Liver (tissue), 9 donors: Measurements from ENCODE around the gene ALMS1. TPM values are rescaled to one million over a fixed set of nuclear protein-coding genes. Genes with fewer than 3 reads are reported as not detected.

ENCODE experiments used
- DNase-seq: peaks from one replicate; pipeline ENCODE4 v3.0.0-alpha.2; 2017; ENCODE audit warnings: low spot score
- H3K27ac ChIP-seq, 2 donors: one replicate each; pipeline ENCODE4 v1.7.0; 2013; ENCODE audit warnings: inconsistent platforms in 2 of 2, low read length in 2 of 2, control low read depth in 1 of 2, low read depth in 1 of 2, mild to moderate bottlenecking in 1 of 2
- H3K27me3 ChIP-seq, 4 donors: one replicate each; pipeline versions ENCODE4 v1.6.1 to v1.7.0; 2013; ENCODE audit warnings: low read length in 3 of 4, inconsistent platforms in 1 of 4, mild to moderate bottlenecking in 1 of 4, moderate library complexity in 1 of 4; ENCODE audit not compliant: control insufficient read depth in 4 of 4, insufficient read depth in 4 of 4
- H3K36me3 ChIP-seq, 4 donors: one replicate each; pipeline versions ENCODE4 v1.6.1 to v1.7.0; 2013; ENCODE audit warnings: low read length in 3 of 4, mild to moderate bottlenecking in 3 of 4, low read depth in 1 of 4, moderate library complexity in 1 of 4; ENCODE audit not compliant: control insufficient read depth in 4 of 4, insufficient read depth in 3 of 4
- H3K4me1 ChIP-seq, 4 donors: one replicate each; pipeline versions ENCODE4 v1.6.1 to v1.7.0; 2013; ENCODE audit warnings: low read length in 3 of 4, mild to moderate bottlenecking in 3 of 4, moderate library complexity in 1 of 4; ENCODE audit not compliant: control insufficient read depth in 4 of 4, insufficient read depth in 4 of 4
- H3K4me3 ChIP-seq, 3 donors: one replicate each; pipeline versions ENCODE4 v1.6.1 to v1.7.0; 2013; ENCODE audit warnings: low read length in 3 of 3, control low read depth in 1 of 3, low read depth in 1 of 3, mild to moderate bottlenecking in 1 of 3
- H3K9ac ChIP-seq, 2 donors: one replicate each; pipeline ENCODE4 v1.7.0; 2013; ENCODE audit warnings: low read length in 2 of 2, mild to moderate bottlenecking in 2 of 2, moderate library complexity in 2 of 2, control low read depth in 1 of 2, low read depth in 1 of 2
- H3K9me3 ChIP-seq, 4 donors: one replicate each; pipeline versions ENCODE4 v1.6.1 to v1.7.0; 2013; ENCODE audit warnings: low read length in 3 of 4; ENCODE audit not compliant: control insufficient read depth in 4 of 4
- ATF3 ChIP-seq: IDR thresholded peaks from 2 replicates; pipeline ENCODE4 v1.6.1; 2016; ENCODE audit warnings: antibody characterized with exemption
- EGR1 ChIP-seq, 2 donors: IDR thresholded peaks; 2 replicates each; pipeline ENCODE4 v1.6.1; 2016 to 2018; ENCODE audit warnings: antibody characterized with exemption in 2 of 2, low read depth in 2 of 2
- FOXA1 ChIP-seq: IDR thresholded peaks from 2 replicates; pipeline ENCODE4 v1.6.1; 2016; ENCODE audit warnings: antibody characterized with exemption
- FOXA2 ChIP-seq: IDR thresholded peaks from 2 replicates; pipeline ENCODE4 v1.6.1; 2016; ENCODE audit warnings: antibody characterized with exemption
- GABPA ChIP-seq, 2 donors: IDR thresholded peaks in 1 of 2; conservative IDR thresholded peaks in 1 of 2; 2 replicates each; pipeline ENCODE4 v1.6.1; 2016; ENCODE audit warnings: antibody characterized with exemption in 2 of 2, mild to moderate bottlenecking in 1 of 2, moderate library complexity in 1 of 2
- HNF4A ChIP-seq, 2 donors: conservative IDR thresholded peaks; 2 replicates each; pipeline ENCODE4 v1.6.1; 2016; ENCODE audit warnings: antibody characterized with exemption in 2 of 2, mild to moderate bottlenecking in 2 of 2
- HNF4G ChIP-seq: IDR thresholded peaks from 2 replicates; pipeline ENCODE4 v1.6.1; 2016; ENCODE audit warnings: antibody characterized with exemption
- JUND ChIP-seq, 2 donors: IDR thresholded peaks; 2 replicates each; pipeline ENCODE4 v1.6.1; 2016; ENCODE audit warnings: antibody characterized with exemption in 2 of 2
- MAX ChIP-seq: IDR thresholded peaks from 2 replicates; pipeline ENCODE4 v1.6.1; 2016; ENCODE audit warnings: antibody characterized with exemption
- NR2F2 ChIP-seq: IDR thresholded peaks from 2 replicates; pipeline ENCODE4 v1.6.1; 2016; ENCODE audit warnings: antibody characterized with exemption
- RAD21 ChIP-seq, 2 donors: IDR thresholded peaks; 2 replicates each; pipeline ENCODE4 v1.6.1; 2016; ENCODE audit warnings: antibody characterized with exemption in 2 of 2, mild to moderate bottlenecking in 2 of 2
- REST ChIP-seq: IDR thresholded peaks from 2 replicates; pipeline ENCODE4 v1.6.1; 2016; ENCODE audit warnings: antibody characterized with exemption, mild to moderate bottlenecking
- RXRA ChIP-seq, 2 donors: IDR thresholded peaks; 2 replicates each; pipeline ENCODE4 v1.6.1; 2017 to 2018; ENCODE audit warnings: antibody characterized with exemption in 2 of 2, mild to moderate bottlenecking in 1 of 2
- SP1 ChIP-seq: IDR thresholded peaks from 2 replicates; pipeline ENCODE4 v1.6.1; 2018; ENCODE audit warnings: antibody characterized with exemption, mild to moderate bottlenecking
- TAF1 ChIP-seq: conservative IDR thresholded peaks from 2 replicates; pipeline ENCODE4 v1.6.1; 2016; ENCODE audit warnings: antibody characterized with exemption, mild to moderate bottlenecking
- YY1 ChIP-seq: IDR thresholded peaks from 2 replicates; pipeline ENCODE4 v1.6.1; 2016; ENCODE audit warnings: antibody characterized with exemption, mild to moderate bottlenecking
- WGBS: extraction: QIAGEN DNeasy Blood & Tissue Kit; methylation state at CpG from one replicate; pipeline ENCODE4 v1.1.7; 2013; 5-methylcytosine and 5-hydroxymethylcytosine counted together
- polyA plus RNA-seq, 2 donors: library from polyadenylated mRNA; stranded (reverse) in 1 of 2; unstranded in 1 of 2; fragments of 200-250 nt in 1 of 2; fragments of >200 nt in 1 of 2; fragmentation: Nextera tagmentation in 1 of 2; extraction: Ambion mirVana in 1 of 2; gene quantifications; one replicate each; pipeline versions ENCODE4 v1.2.1 to v1.2.3, GENCODE V29; 2013 to 2015
- total RNA-seq, 2 donors: library from RNA; depleted of rRNA; stranded (reverse); fragments of >200 nt; gene quantifications; one replicate each; pipeline ENCODE4 v1.2.3, GENCODE V29; 2014
- TF ChIP-seq, protein P1 (sequence below): fragments of 150-350 bp; IDR thresholded peaks from 2 replicates; pipeline ENCODE4 v1.5.1; 2017; ENCODE audit warnings: improper control_type of control experiment, low read depth, low read length; ENCODE audit not compliant: missing input control
- TF ChIP-seq, protein P2 (sequence below): IDR thresholded peaks from 2 replicates; pipeline ENCODE4 v1.6.1; 2016; ENCODE audit warnings: antibody characterized with exemption
- donor health status: healthy.
- donor health status: healthy.
- donor health status: healthy.
- donor health status: healthy.
- donor health status: healthy.

ALMS1 gene
- total and polyA plus RNA-seq, 4 donors, result 2.1 to 18.3 (median 7.0) TPM

DNA sequence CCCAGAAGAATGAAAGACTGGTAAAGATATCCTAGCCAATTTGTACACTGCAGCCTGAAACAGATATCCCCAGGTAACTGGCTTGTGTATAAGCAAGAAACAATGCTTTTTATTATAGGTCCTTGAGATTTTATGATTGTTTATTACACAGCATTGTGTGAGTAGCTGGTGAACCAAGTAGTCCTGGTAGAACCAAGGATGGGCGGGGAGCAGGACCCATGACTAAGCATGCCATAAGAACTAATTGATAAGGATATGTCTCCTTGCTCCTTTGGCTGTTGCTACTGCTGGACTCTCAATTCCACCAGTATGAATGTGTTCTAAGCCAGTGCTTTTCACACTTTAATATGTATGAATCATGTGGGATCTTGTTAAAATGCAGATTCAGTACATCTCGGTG lies 12.3 kb upstream of the ALMS1 start:
- DNase-seq, result peak; percentile 39
- Histone ChIP-seq H3K27me3 (no peaks in the 10 kb centered on the region), H3K9ac (no peak overlapping the region), H3K36me3 (no peaks in the 10 kb centered on the region), H3K27ac (no peak overlapping the region), H3K4me3 (no peak overlapping the region), H3K4me1 (no peaks in the 10 kb centered on the region), H3K9me3 (peaks cover 0 to 3% (median 0%) of the 10 kb centered on the region in 4 donors)
- TF ChIP-seq ATF3, result no peak
- 65% methylated on average over 2 of the region's 2 CpGs for WGBS

- no peaks in the 10 kb centered on the region for H3K36me3 ChIP-seq
- no peak for DNase-seq
- no peak overlapping the region for H3K4me3 ChIP-seq
- no peak overlapping the region for H3K9ac ChIP-seq
- TF ChIP-seq, protein P1, sequence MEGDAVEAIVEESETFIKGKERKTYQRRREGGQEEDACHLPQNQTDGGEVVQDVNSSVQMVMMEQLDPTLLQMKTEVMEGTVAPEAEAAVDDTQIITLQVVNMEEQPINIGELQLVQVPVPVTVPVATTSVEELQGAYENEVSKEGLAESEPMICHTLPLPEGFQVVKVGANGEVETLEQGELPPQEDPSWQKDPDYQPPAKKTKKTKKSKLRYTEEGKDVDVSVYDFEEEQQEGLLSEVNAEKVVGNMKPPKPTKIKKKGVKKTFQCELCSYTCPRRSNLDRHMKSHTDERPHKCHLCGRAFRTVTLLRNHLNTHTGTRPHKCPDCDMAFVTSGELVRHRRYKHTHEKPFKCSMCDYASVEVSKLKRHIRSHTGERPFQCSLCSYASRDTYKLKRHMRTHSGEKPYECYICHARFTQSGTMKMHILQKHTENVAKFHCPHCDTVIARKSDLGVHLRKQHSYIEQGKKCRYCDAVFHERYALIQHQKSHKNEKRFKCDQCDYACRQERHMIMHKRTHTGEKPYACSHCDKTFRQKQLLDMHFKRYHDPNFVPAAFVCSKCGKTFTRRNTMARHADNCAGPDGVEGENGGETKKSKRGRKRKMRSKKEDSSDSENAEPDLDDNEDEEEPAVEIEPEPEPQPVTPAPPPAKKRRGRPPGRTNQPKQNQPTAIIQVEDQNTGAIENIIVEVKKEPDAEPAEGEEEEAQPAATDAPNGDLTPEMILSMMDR, result no peak
- no peak for TF ChIP-seq ATF3
- TF ChIP-seq HNF4A (conservative IDR thresholded peaks at IDR 0.05), result no peak
- TF ChIP-seq NR2F2, result no peak
- no peak for TF ChIP-seq REST
- no peak for TF ChIP-seq MAX
- no peak for TF ChIP-seq SP1
- TF ChIP-seq FOXA2, result no peak
- no peak for TF ChIP-seq EGR1 (IDR thresholded peaks at IDR 0.05; ENCODE audit: low read depth in 2 of 2)
- TF ChIP-seq HNF4G, result no peak
- no peak for TF ChIP-seq RXRA (IDR thresholded peaks at IDR 0.05)
- TF ChIP-seq RAD21 (IDR thresholded peaks at IDR 0.05), result no peak
- TF ChIP-seq GABPA (IDR thresholded peaks at IDR 0.05 in 1 of 2, conservative IDR thresholded peaks at IDR 0.05 in 1 of 2), result no peak
- no peak for TF ChIP-seq YY1
- TF ChIP-seq TAF1, result no peak
- TF ChIP-seq, protein P2, sequence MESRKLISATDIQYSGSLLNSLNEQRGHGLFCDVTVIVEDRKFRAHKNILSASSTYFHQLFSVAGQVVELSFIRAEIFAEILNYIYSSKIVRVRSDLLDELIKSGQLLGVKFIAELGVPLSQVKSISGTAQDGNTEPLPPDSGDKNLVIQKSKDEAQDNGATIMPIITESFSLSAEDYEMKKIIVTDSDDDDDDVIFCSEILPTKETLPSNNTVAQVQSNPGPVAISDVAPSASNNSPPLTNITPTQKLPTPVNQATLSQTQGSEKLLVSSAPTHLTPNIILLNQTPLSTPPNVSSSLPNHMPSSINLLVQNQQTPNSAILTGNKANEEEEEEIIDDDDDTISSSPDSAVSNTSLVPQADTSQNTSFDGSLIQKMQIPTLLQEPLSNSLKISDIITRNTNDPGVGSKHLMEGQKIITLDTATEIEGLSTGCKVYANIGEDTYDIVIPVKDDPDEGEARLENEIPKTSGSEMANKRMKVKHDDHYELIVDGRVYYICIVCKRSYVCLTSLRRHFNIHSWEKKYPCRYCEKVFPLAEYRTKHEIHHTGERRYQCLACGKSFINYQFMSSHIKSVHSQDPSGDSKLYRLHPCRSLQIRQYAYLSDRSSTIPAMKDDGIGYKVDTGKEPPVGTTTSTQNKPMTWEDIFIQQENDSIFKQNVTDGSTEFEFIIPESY, result no peak
- no peak for TF ChIP-seq JUND (IDR thresholded peaks at IDR 0.05)
- no peak for TF ChIP-seq FOXA1
- H3K4me1 ChIP-seq, result no peaks in the 10 kb centered on the region
- 46% methylated on average over 1 of the region's 1 CpG for WGBS
- H3K9me3 ChIP-seq, result peaks cover 0 to 3% (median 0%) of the 10 kb centered on the region in 4 donors
- no peaks in the 10 kb centered on the region for H3K27me3 ChIP-seq
- no peak overlapping the region for H3K27ac ChIP-seq
Observed at GRCh38 chr2:73374269-73374668, 11.4 kb upstream of the ALMS1 start.
